ENCODE results near the gene C4B.
A peak's percentile ranks its signal among the peaks of the same experiment; 100 is the strongest.
"Not testable (repeated sequence)": the region's sequence is repeated elsewhere in the genome, so short reads cannot be mapped to it uniquely, and the experiment has no call there.

The C4B gene

DNA sequence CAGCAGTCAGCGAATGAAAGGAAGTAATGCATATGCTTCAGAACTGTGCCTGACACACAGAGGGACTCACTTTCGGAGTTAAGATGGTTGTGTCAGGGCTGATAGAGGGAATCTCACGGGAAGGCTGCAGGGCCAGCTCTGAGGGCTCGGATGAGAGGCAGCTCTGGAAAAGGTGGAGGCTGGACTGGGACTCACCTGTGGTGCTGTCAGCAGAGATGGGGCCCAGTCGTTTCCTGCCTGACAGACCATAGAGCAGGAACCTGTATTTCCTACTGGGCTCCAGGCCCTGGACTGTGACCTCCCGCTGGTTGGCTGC, 32.9 kb downstream of the C4B start:
- Histone ChIP-seq H3K9me3 (replicated peaks; ENCODE audit: insufficient read depth, low read length) (no peaks in the 10 kb centered on the region), H3K27ac (ENCODE audit: low read length) (no peak overlapping the region), H3K36me3 (replicated peaks; ENCODE audit: insufficient read depth, low read length) (no peaks in the 10 kb centered on the region), H4K20me1 (ENCODE audit: insufficient read depth, low read length) (no peaks in the 10 kb centered on the region), H3K27me3 (replicated peaks; ENCODE audit: insufficient read depth, low read length) (peaks cover 62% of the 10 kb centered on the region), H3K9ac (ENCODE audit: low read length) (no peak overlapping the region), H3K4me1 (ENCODE audit: low read length) (no peaks in the 10 kb centered on the region), H3K4me2 (ENCODE audit: low read depth, low read length) (no peak overlapping the region), H3F3A (ENCODE audit: insufficient read depth, low read length) (no peaks in the 10 kb centered on the region), H2AFZ (ENCODE audit: low read length) (no peak overlapping the region), H3K79me2 (ENCODE audit: low read length) (no peaks in the 10 kb centered on the region), H3K4me3 (ENCODE audit: low read length) (no peak overlapping the region), H3K9me2 (replicated peaks; ENCODE audit: insufficient read depth, low read length) (no peaks in the 10 kb centered on the region)
- TF ChIP-seq EZH2 (optimal IDR thresholded peaks at IDR 0.05; ENCODE audit: low read depth, low read length) (no peak), EZH2phosphoT487 (IDR thresholded peaks at IDR 0.05; ENCODE audit: low read length) (no peak), CTCF (IDR thresholded peaks at IDR 0.05; ENCODE audit: low read length) (no peak)
- DNase-seq: no peak

GRCh38 chr6:32047855-32048766, 33.5 kb downstream of the C4B start:
- Histone ChIP-seq H4K20me1 (ENCODE audit: insufficient read depth, low read length) (no peaks in the 10 kb centered on the region), H2AFZ (ENCODE audit: low read length) (0 out of 2 replicates have a peak overlapping the region, but pooled peaks have one; percentile 38), H3F3A (ENCODE audit: insufficient read depth, low read length) (no peaks in the 10 kb centered on the region), H3K4me2 (ENCODE audit: low read depth, low read length) (peak overlapping the region; percentile 43; the same call in 1 of the 2 replicates), H3K9me2 (replicated peaks; ENCODE audit: insufficient read depth, low read length) (no peaks in the 10 kb centered on the region), H3K27ac (ENCODE audit: low read length) (no peak overlapping the region), H3K9me3 (replicated peaks; ENCODE audit: insufficient read depth, low read length) (no peaks in the 10 kb centered on the region), H3K9ac (ENCODE audit: low read length) (no peak overlapping the region), H3K4me3 (ENCODE audit: low read length) (no peak overlapping the region), H3K36me3 (replicated peaks; ENCODE audit: insufficient read depth, low read length) (no peaks in the 10 kb centered on the region), H3K4me1 (ENCODE audit: low read length) (no peaks in the 10 kb centered on the region), H3K79me2 (ENCODE audit: low read length) (no peaks in the 10 kb centered on the region), H3K27me3 (replicated peaks; ENCODE audit: insufficient read depth, low read length) (peaks cover 68% of the 10 kb centered on the region)
- TF ChIP-seq CTCF (IDR thresholded peaks at IDR 0.05; ENCODE audit: low read length): peak; percentile 63
- no peak for TF ChIP-seq EZH2 (optimal IDR thresholded peaks at IDR 0.05; ENCODE audit: low read depth, low read length)
- DNase-seq: peak; percentile 50

DNA sequence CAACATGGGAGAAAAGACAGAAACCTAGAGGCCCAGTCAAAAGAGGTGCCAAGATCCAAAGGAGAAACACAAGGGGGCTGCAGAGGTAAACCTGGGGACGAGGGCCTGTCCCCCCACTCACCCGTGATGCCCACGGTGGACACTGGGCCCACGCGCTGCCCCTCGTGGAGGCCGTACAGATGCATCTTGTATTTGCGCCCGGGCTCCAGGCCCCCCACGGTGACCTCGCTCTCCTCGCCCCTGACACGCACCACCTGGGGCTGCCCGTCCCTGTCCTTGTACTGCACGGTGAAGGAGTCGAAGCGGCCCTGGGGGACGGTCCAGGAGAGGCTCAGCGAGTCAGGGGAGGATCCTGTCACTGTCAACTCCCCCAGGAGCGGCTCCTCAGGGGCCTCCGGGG, 34.6 kb downstream of the C4B start:
- not testable (repeated sequence) for H3K9me2 ChIP-seq (replicated peaks; ENCODE audit: insufficient read depth, low read length); H3K79me2 ChIP-seq (ENCODE audit: low read length); H3K4me1 ChIP-seq (ENCODE audit: low read length); H3K9me3 ChIP-seq (replicated peaks; ENCODE audit: insufficient read depth, low read length); H3K36me3 ChIP-seq (replicated peaks; ENCODE audit: insufficient read depth, low read length); H2AFZ ChIP-seq (ENCODE audit: low read length); H3K27ac ChIP-seq (ENCODE audit: low read length); H3K9ac ChIP-seq (ENCODE audit: low read length); H3K4me3 ChIP-seq (ENCODE audit: low read length); H4K20me1 ChIP-seq (ENCODE audit: insufficient read depth, low read length); H3K4me2 ChIP-seq (ENCODE audit: low read depth, low read length); DNase-seq; H3F3A ChIP-seq (ENCODE audit: insufficient read depth, low read length)
- peaks cover 71% of the 10 kb centered on the region for H3K27me3 ChIP-seq (replicated peaks; ENCODE audit: insufficient read depth, low read length)

GRCh38 chr6:32049736-32050135, 35.1 kb downstream of the C4B start:
- H4K20me1 ChIP-seq (ENCODE audit: insufficient read depth, low read length); H3K9ac ChIP-seq (ENCODE audit: low read length); H3F3A ChIP-seq (ENCODE audit: insufficient read depth, low read length); H3K79me2 ChIP-seq (ENCODE audit: low read length); H3K27ac ChIP-seq (ENCODE audit: low read length); H3K9me2 ChIP-seq (replicated peaks; ENCODE audit: insufficient read depth, low read length); H3K4me1 ChIP-seq (ENCODE audit: low read length); H2AFZ ChIP-seq (ENCODE audit: low read length); H3K4me2 ChIP-seq (ENCODE audit: low read depth, low read length); DNase-seq; H3K4me3 ChIP-seq (ENCODE audit: low read length); H3K36me3 ChIP-seq (replicated peaks; ENCODE audit: insufficient read depth, low read length); H3K9me3 ChIP-seq (replicated peaks; ENCODE audit: insufficient read depth, low read length): not testable (repeated sequence)
- peaks cover 76% of the 10 kb centered on the region for H3K27me3 ChIP-seq (replicated peaks; ENCODE audit: insufficient read depth, low read length)
